Nephron (organoid): ENCODE results near the gene ARL8B.

ENCODE experiments used
- H3K27ac Mint-ChIP-seq, 3 experiments: 2 replicates each; pipeline ENCODE4 v1.8.0; 2020; ENCODE audit warnings: mixed read lengths in 3 of 3, mild to moderate bottlenecking in 2 of 3, moderate library complexity in 1 of 3
- H3K27me3 Mint-ChIP-seq: 2 replicates; pipeline ENCODE4 v1.8.0; 2021; ENCODE audit warnings: low read depth, mild to moderate bottlenecking, moderate library complexity, mixed read lengths
- H3K36me3 Mint-ChIP-seq: 2 replicates; pipeline ENCODE4 v1.8.0; 2020; ENCODE audit warnings: low read depth, mixed read lengths
- H3K4me1 Mint-ChIP-seq: 2 replicates; pipeline ENCODE4 v1.8.0; 2020; ENCODE audit warnings: mixed read lengths
- H3K4me3 Mint-ChIP-seq, 3 experiments: 2 replicates each; pipeline ENCODE4 v1.8.0; 2020; ENCODE audit warnings: mild to moderate bottlenecking in 3 of 3, mixed read lengths in 3 of 3, moderate library complexity in 2 of 3
- H3K9me3 Mint-ChIP-seq: 2 replicates; pipeline ENCODE4 v1.8.0; 2020; ENCODE audit warnings: mixed read lengths
- TF ChIP-seq, protein P1 (sequence below), 3 experiments: fragments of 200-600 bp; sonication (generic); IDR thresholded peaks; one replicate each; pipeline ENCODE4 v1.5.0; 2021; ENCODE audit warnings: antibody characterized with exemption in 3 of 3; ENCODE audit not compliant: unreplicated experiment in 3 of 3

The ARL8B gene

DNA sequence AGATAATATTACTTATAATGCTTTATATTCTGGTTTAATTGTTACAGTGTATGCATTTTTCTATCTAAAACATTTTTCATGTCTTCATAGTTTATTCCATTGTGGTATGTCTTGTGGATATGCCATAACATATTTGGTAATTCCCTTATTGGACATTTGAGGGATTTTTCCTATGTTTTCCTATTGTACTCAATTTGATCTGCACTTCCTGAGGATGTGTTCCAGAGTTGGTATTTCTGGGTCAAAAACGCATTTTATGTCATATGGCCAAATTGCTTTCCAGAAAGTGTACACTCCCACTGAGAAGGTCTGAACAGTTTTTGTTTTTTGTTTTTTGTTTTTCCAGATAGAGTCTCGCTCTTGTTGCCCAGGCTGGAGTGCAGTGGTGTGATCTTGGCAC lies 6.8 kb downstream of the ARL8B start:
- Mint-ChIP-seq H3K4me1 (peaks cover 19% of the 10 kb centered on the region), H3K4me3 (no peak overlapping the region), H3K36me3 (peaks cover 13% of the 10 kb centered on the region), H3K27ac (no peak overlapping the region), H3K9me3 (no peaks in the 10 kb centered on the region), H3K27me3 (no peaks in the 10 kb centered on the region)
- TF ChIP-seq, protein P1, sequence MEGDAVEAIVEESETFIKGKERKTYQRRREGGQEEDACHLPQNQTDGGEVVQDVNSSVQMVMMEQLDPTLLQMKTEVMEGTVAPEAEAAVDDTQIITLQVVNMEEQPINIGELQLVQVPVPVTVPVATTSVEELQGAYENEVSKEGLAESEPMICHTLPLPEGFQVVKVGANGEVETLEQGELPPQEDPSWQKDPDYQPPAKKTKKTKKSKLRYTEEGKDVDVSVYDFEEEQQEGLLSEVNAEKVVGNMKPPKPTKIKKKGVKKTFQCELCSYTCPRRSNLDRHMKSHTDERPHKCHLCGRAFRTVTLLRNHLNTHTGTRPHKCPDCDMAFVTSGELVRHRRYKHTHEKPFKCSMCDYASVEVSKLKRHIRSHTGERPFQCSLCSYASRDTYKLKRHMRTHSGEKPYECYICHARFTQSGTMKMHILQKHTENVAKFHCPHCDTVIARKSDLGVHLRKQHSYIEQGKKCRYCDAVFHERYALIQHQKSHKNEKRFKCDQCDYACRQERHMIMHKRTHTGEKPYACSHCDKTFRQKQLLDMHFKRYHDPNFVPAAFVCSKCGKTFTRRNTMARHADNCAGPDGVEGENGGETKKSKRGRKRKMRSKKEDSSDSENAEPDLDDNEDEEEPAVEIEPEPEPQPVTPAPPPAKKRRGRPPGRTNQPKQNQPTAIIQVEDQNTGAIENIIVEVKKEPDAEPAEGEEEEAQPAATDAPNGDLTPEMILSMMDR (IDR thresholded peaks at IDR 0.05; ENCODE audit: unreplicated experiment in 3 of 3): no peak

DNA sequence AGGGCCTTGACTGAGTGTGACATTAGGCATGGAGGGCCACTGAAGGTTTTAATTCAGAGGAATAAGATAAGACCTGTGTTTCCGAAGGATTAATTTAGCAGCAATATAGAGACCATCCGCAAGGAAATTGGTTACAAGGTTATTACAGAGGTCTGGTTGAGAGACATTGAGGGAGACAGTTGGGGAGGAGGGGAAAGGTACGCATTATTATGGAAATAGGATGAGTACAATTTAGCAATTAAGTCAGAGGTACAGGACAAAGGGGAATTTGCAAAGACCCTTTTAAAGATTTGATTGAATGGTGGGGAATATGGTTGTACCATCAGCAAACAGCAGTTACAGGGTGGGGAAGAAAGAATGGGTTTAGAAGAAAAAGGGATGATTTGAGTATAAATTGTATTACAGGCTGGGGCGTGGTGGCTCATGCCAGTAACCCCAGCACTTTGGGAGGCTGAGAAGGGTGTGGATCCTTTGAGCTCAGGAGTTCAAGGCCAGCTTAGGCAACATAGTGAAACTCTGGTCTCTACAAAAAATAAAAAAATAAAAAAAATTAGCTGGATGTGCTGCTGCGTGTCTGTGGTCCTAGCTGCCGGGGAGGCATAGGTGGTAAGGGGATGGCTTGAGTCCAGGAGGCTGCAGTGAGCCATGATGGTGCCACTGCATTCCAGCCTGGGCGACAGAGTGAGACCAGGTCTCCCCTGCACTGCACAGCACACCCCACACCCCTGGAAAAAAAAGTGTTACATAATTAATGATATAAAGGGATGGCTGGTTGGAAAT lies 11.3 kb downstream of the ARL8B start:
- no peak overlapping the region for H3K4me3 Mint-ChIP-seq
- TF ChIP-seq, protein P1 (IDR thresholded peaks at IDR 0.05; ENCODE audit: unreplicated experiment in 3 of 3): no peak
- peaks cover 26% of the 10 kb centered on the region for H3K4me1 Mint-ChIP-seq
- no peaks in the 10 kb centered on the region for H3K9me3 Mint-ChIP-seq
- no peaks in the 10 kb centered on the region for H3K27me3 Mint-ChIP-seq
- H3K27ac Mint-ChIP-seq: peak overlapping the region in 1 of 3 experiments; percentile 51
- peaks cover 10% of the 10 kb centered on the region for H3K36me3 Mint-ChIP-seq

DNA sequence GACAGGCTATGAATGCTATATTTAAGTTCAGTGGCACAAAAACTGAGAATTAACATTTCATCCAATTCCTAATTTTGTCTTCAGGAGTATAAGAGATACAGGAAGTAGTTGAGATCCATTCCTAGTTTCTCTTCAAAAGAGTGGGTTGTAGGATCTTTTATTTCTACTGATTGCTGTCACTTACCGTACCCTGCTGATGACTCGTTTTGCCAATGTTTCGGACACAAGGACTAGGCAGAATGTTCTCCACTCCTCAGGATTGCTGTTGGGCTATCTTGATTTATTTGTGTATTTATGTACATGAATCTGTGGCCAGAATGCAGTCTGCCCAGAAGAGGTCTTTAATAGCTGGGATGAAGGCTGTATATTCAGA lies 11.9 kb downstream of the ARL8B start:
- TF ChIP-seq, protein P1 (IDR thresholded peaks at IDR 0.05; ENCODE audit: unreplicated experiment in 3 of 3): no peak
- Mint-ChIP-seq H3K27me3 (no peaks in the 10 kb centered on the region), H3K4me3 (no peak overlapping the region), H3K9me3 (no peaks in the 10 kb centered on the region), H3K4me1 (peaks cover 26% of the 10 kb centered on the region), H3K36me3 (peaks cover 10% of the 10 kb centered on the region), H3K27ac (no peak overlapping the region)

DNA sequence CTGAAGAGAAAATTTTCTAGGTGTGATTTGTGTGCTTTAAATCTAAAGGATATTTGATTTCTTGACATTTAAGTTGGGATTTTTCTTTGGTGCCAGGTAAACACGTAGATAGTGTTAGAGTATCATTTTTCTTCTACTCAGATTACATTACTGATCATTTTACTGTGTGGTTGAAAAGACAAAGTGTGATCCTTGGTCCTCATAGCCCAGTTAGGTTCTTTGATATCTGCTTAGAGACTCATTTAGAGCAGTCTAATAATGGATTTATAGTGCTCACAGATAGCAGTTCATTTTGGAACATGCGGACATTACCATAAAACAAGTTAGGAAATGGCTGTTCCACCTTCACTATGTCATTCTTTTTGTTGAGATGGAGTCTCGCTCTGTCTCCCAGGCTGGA lies 12.4 kb downstream of the ARL8B start:
- H3K4me3 Mint-ChIP-seq: no peak overlapping the region
- no peak overlapping the region for H3K27ac Mint-ChIP-seq
- TF ChIP-seq, protein P1 (IDR thresholded peaks at IDR 0.05; ENCODE audit: unreplicated experiment in 3 of 3): no peak
- peaks cover 31% of the 10 kb centered on the region for H3K4me1 Mint-ChIP-seq
- no peaks in the 10 kb centered on the region for H3K27me3 Mint-ChIP-seq
- H3K9me3 Mint-ChIP-seq: no peaks in the 10 kb centered on the region
- peaks cover 10% of the 10 kb centered on the region for H3K36me3 Mint-ChIP-seq

DNA sequence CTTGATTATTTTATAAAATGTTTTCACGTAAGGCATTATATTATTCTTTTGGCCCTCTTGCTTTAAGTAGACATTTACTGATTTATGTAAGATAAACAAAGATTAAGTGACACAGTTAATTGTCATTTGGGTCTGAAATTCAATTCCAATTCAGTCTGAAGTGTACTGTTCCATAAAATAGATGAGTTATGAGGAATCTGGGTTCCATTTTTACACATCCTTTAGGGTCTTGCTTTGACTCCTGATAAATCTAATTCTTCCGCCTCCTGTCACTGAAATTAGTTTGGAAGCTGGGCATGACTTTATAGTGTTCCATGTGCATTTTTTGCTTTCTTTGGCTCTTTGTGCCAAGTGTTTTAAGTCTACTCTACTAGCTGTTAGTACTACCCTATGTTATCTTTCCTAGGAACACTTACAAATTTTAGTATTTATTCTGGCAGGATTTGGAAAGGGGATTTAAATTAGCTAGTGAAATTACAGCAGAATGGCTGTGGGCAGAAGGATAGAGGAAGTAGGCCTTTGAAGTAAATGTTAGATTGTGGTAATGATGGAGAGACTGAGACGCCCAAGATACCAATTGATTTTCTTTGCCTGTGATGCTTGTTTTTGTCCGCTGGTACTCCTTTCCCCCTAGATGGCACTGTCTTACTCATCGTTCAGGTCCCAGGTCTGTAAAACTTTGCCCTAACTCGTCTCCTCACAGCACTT lies 14.3 kb downstream of the ARL8B start:
- peaks cover 40% of the 10 kb centered on the region for H3K4me1 Mint-ChIP-seq
- H3K9me3 Mint-ChIP-seq: no peaks in the 10 kb centered on the region
- H3K4me3 Mint-ChIP-seq: no peak overlapping the region
- H3K27ac Mint-ChIP-seq: peak overlapping the region in 1 of 3 experiments; percentile 3
- no peaks in the 10 kb centered on the region for H3K27me3 Mint-ChIP-seq
- TF ChIP-seq, protein P1 (IDR thresholded peaks at IDR 0.05; ENCODE audit: unreplicated experiment in 3 of 3): peak in 1 of 3 experiments; percentile 16
- peaks cover 5% of the 10 kb centered on the region for H3K36me3 Mint-ChIP-seq
